Measurements from ENCODE around the gene SCUBE2. TPM values are rescaled to one million over a fixed set of nuclear protein-coding genes. Genes with fewer than 3 reads are reported as not detected.
"Not testable (repeated sequence)": the region's sequence is repeated elsewhere in the genome, so short reads cannot be mapped to it uniquely, and the experiment has no call there.

SCUBE2 gene
- polyA plus RNA-seq, 2 of the 4 experiments (the other 2 are of a cell fraction): 0.49 to 0.63 TPM

GRCh38 chr11:9013373-9013772, 78.0 kb downstream of the SCUBE2 start (continued):
- no peak for TF ChIP-seq ZC3H11A (IDR thresholded peaks at IDR 0.05)

DNA sequence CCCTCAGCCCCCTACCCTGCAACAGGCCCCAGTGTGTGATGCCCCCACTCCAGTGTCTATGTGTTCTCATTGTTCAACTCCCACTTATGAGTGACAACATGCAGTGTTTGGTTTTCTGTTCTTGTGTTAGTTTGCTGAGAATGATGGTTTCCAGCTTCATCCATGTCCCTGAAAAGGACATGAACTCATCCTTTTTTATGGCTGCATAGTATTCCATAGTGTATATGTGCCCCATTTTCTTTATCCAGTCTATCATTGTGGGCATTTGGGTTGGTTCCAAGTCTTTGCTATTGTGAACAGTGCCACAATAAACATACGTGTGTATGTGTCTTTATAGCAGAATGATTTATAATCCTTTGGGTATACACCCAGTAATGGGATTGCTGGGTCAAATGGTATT, 81.9 kb downstream of the SCUBE2 start:
- H3K9me3 ChIP-seq; ATAC-seq; H3K4me3 ChIP-seq; POLR2A ChIA-PET; H3K4me1 ChIP-seq; FAIRE-seq; H3K27ac ChIP-seq; DNase-seq (ENCODE audit: low read depth in 1 of 2, low spot score in 1 of 2); H3K4me2 ChIP-seq: not testable (repeated sequence)
- WGBS (ENCODE audit: missing lambda C conversion rate): 0% methylated on average over 1 of the region's 1 CpG
- CTCF ChIA-PET: interaction anchor here (9.8 kb wide), 1 partner anchor 130 kb away, joined by 160 read pairs; no protein-coding TSS in a partner anchor

GRCh38 chr11:9008661-9009060, 82.7 kb downstream of the SCUBE2 start:
- Histone ChIP-seq H3K4me3 (no peak overlapping the region), H3K4me1 (no peaks in the 10 kb centered on the region), H3K27ac (no peak overlapping the region), H3K4me2 (no peak overlapping the region), H3K9me3 (no peaks in the 10 kb centered on the region; the same call in 2 of the 3 replicates)
- TF ChIP-seq KDM5A (IDR thresholded peaks at IDR 0.05) (no peak), ZSCAN20 (CRISPR knock-in tag; IDR thresholded peaks at IDR 0.05) (no peak), HES2 (IDR thresholded peaks at IDR 0.05) (no peak)
- FAIRE-seq (no peak), ATAC-seq (no peak), DNase-seq (ENCODE audit: low read depth in 1 of 2, low spot score in 1 of 2) (no peak)
- ChIA-PET POLR2A (no interaction called here), CTCF (interaction anchor here (1.1 to 4.1 kb wide), 3 partner anchors 12 to 129 kb away, joined by 3 to 16 read pairs (median 3); no protein-coding TSS in a partner anchor)
- WGBS (ENCODE audit: missing lambda C conversion rate): 17% methylated on average over 1 of the region's 1 CpG

GRCh38 chr11:9008011-9008550, 83.3 kb downstream of the SCUBE2 start:
- Histone ChIP-seq H3K4me1 (peaks cover 4% of the 10 kb centered on the region; the same call in 1 of the 3 replicates), H3K4me3 (no peak overlapping the region), H3K9me3 (no peaks in the 10 kb centered on the region; the same call in 2 of the 3 replicates), H3K27ac (no peak overlapping the region), H3K4me2 (no peak overlapping the region)
- no peak for FAIRE-seq
- DNase-seq (ENCODE audit: low read depth in 1 of 2, low spot score in 1 of 2): no peak
- WGBS (ENCODE audit: missing lambda C conversion rate): 13% methylated on average over 3 of the region's 3 CpGs
- no peak for ATAC-seq
- no peak for TF ChIP-seq HOXB5 (CRISPR knock-in tag; IDR thresholded peaks at IDR 0.05)
- TF ChIP-seq HOXA7 (CRISPR knock-in tag; IDR thresholded peaks at IDR 0.05): no peak
- TF ChIP-seq, protein P1, sequence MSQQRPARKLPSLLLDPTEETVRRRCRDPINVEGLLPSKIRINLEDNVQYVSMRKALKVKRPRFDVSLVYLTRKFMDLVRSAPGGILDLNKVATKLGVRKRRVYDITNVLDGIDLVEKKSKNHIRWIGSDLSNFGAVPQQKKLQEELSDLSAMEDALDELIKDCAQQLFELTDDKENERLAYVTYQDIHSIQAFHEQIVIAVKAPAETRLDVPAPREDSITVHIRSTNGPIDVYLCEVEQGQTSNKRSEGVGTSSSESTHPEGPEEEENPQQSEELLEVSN (IDR thresholded peaks at IDR 0.05; ENCODE audit: borderline replicate concordance, low read depth): no peak
- no peak for TF ChIP-seq PBX3 (IDR thresholded peaks at IDR 0.05)
- no peak for TF ChIP-seq FOSB (CRISPR knock-in tag; IDR thresholded peaks at IDR 0.05)
- TF ChIP-seq RFX5 (IDR thresholded peaks at IDR 0.05): no peak
- no peak for TF ChIP-seq GATA3 (IDR thresholded peaks at IDR 0.05; ENCODE audit: borderline replicate concordance)
- TF ChIP-seq CTCF (IDR thresholded peaks at IDR 0.05): no peak
- no peak for TF ChIP-seq HES2 (IDR thresholded peaks at IDR 0.05)
- no peak for TF ChIP-seq HEYL (CRISPR knock-in tag; IDR thresholded peaks at IDR 0.05)
- no peak for TF ChIP-seq RNF2 (IDR thresholded peaks at IDR 0.05; ENCODE audit: borderline replicate concordance, low read depth)
- POLR2A ChIA-PET: no interaction called here
- CTCF ChIA-PET: interaction anchor here (0.6 to 4.1 kb wide), 6 partner anchors 9 to 130 kb away, joined by 3 to 16 read pairs (median 4); no protein-coding TSS in a partner anchor

Data from A549 (cell line).